Stimulated activated CD4-positive, alpha-beta T cell treated with anti-CD3 and anti-CD28 coated beads, TNF-alpha, amount 100 ng/mL, for 48 hours (primary cell): ENCODE results near the gene DAPK2.
"Not testable (repeated sequence)": the region's sequence is repeated elsewhere in the genome, so short reads cannot be mapped to it uniquely, and the experiment has no call there.

Experiments
- DNase-seq, 3 donors: peaks; one replicate each; pipeline ENCODE4 v3.0.0-alpha.2; 2020; ENCODE audit warnings: low read depth in 3 of 3

Gene DAPK2

DNA sequence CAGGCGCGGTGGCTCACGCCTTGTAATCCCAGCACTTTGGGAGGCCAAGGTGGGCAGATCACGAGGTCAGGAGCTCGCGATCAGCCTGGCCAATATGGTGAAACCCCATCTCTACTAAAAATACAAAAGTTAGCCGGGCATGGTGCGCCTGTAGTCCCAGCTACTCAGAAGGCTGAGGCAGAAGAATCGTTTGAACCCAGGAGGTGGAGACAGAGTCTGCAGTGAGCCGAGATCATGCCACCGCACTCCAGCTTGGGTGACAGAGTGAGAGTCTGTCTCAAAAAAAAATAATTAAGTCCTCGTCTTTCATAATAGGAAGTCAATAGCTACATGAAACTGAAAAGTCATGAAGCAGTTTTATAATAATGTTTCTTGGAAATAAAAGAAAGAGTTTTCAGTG, 7.4 kb upstream of the DAPK2 start:
- DNase-seq: not testable (repeated sequence)

DNA sequence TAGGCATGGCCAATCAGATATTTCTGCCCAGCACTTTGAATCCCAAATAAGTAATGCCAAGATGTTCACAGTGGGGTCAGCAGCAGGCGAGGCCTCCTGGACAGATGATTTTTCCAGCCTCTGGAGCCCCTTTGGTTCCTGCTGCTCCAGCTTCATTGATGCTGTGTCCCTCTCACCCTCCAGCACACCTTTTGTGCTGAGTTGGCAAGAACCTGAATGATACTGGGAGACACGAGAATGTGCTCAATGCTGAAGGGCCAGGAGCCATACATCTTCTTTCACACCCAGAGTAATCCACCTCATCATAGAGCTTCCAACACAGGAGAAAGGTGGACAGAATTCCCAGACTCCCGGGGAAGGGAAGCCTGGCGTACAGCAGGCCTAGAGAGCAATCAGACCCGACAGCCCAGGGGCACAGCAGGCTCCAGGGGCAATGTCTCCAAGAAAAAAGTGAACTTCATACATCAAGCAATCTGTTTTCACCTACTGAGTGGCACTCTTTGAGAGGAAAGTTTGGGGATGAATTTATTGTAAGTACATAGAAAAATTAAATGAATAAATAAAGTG, 6.7 kb upstream of the DAPK2 start:
- no peak for DNase-seq

DNA sequence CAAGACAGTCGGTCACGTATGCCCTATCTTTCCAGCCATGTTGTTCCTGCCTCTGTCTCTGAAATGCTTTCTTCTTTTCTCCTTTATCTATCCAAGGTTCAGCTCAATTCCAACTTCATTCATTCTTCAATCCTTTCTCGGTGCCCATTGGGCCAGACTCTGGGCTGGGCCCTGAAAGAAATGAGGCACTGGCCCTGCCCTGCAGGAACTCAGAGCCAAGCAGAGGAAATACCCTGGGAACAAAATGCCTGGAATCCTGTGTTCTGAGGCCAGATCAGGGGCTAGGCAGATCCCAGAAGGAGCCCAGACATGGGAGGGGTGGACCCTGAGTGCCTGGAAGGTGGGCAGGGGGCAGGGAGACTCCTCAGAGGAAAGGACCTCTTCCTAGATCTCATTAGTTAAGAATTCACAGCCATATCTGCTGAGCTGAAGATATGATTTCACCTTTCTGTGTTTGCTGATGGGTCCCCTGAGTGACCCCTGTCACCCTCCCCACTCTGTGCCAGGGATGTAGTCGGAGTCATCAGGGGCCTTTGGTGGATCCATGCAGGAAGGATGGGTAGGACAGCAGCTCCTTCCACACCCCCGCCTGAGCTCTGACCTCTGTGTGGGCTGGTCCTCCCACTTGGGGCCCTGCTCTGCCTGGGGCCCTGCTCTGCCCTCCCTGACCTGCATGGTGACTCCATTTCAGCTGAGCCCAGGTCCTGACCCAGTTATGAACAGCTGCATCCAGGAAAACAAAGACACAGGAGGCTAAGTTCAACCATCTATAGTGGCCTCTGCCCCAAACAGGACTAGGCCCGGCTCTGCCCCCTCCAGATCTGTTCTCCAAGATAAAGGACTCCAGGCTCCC, 5.3 kb upstream of the DAPK2 start:
- no peak for DNase-seq

DNA sequence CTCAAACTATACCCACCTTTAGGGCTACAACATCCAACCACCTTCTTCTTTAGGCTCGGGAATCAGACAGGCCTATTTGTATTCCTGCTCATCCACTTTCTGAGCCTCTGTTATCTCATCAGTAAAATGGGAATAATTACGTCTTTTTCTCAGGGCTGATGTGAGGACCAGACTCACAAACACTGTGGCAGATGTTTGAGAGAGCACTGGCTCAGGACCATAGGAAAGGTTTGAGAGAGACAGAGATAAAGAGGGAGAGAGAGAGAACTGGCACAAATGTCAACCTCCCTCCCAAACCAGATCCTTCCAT, 4.8 kb upstream of the DAPK2 start:
- DNase-seq: no peak

DNA sequence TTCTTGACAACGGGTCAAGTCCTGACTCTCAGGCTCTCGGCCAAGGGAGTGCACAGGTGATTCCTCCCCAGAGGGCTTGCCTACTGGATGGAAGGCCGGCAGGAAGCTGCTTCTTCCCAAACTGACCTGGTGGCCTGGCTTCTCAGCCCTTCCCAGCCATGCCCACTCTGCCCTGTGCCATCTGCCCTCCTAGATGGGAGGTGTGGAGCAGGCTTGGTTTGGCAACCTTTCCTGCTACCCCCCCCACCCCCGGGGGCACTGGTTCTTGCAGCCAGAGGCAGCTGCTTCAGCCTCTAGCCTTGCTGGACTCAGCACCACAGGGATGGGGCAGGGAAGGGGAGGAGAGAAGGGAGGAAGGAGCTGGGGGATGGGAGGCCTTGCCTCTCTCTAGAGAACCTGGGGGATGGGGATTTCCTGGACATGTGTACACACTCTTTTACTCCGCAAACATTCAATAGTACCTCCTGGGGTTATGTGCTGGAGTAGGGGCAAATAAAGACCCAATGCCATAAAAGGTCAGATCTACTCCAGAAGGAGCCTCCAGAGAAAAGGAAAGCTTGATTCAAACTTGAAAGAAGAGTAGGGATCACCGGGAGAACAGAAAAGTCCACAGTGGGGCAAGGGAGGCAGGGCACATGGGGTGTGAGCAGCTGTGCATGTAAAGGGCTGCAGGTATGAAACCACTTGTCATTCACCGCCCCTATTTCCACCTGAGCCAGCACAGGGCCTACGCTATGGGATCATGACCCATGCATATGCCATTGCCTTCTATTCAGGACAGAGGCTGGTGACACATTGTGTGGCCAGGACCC, 4.2 kb upstream of the DAPK2 start:
- DNase-seq: no peak

DNA sequence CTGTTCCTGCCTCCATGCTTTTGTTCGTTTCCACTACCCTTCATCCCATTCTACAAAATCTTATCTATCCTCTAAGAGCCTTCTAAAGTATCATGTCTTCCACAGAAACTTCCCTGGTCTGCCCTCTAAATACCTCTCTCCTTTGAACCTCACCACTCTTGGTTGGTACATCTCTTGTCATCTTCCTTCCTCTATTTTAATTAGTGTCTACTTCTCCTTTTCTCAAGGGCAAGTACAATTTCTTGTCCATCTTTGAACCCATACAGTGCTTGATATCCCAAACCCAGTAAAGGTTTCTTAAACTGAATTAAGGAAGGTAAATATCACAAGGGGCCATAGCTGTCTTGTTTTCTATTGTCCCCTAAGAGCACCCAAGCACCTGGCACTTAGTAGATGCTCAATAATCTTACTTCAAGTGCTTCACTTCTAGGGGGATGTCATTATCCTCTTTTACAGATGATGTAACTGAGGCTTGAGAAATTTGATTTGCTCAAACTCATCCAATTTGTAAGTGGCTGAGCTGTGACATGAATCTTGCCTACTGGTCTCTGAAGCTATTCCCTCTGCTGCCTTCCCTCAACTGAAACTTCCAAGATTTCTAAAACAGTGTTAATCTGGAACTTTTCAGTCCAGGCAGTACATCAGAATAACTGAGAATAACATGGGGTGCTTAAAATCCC, 2.6 kb upstream of the DAPK2 start:
- DNase-seq: no peak

DNA sequence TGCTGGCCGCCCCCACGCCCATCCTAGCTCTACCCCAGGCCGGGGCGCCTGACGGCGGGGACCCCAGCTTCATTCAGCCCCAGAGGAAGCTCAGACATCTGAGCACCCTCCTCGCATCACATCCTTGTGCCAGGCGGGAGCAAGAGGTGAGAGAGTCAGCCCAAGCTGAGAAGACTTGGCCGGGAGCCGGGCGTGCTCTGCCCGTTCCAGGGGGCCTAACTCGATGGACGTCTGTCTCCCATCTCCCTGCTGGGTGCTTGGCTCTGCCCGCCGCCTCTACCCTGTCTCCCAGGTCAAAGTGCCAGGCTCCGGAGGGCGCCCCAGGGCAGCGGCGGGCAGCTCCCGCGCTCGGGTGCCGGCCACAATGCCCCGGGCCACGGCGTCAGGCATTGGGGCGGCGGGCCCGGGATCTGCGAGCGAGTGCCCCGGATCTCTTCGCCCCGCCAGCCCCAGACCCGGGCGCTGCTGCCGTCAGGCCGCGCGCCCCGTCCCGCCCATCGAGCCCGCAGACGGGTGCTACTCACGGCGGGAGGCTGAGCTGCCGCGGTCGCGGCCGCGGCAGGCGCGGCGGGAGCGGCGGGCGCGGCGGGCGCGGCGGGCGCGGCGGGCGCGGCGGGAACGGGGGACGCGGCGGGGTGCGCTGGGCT, 388 bp downstream of the DAPK2 start:
- DNase-seq: no peak

DNA sequence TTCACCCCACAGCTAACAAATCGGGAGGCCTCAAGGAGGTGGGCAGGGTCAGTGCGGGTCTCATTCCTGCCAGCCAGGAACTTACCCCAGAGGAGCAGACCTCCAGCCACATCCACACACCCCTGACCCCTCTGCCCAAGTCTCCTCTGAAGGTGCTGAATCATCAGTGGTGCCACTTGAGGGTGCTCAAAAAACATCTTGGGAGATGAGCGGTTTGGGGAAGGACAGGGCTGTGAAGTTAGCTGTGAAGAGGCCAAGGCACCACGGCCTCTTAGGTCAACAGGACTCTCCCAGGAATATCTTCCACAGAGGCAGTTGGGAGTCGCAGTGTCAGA, 1.2 kb downstream of the DAPK2 start:
- no peak for DNase-seq

DNA sequence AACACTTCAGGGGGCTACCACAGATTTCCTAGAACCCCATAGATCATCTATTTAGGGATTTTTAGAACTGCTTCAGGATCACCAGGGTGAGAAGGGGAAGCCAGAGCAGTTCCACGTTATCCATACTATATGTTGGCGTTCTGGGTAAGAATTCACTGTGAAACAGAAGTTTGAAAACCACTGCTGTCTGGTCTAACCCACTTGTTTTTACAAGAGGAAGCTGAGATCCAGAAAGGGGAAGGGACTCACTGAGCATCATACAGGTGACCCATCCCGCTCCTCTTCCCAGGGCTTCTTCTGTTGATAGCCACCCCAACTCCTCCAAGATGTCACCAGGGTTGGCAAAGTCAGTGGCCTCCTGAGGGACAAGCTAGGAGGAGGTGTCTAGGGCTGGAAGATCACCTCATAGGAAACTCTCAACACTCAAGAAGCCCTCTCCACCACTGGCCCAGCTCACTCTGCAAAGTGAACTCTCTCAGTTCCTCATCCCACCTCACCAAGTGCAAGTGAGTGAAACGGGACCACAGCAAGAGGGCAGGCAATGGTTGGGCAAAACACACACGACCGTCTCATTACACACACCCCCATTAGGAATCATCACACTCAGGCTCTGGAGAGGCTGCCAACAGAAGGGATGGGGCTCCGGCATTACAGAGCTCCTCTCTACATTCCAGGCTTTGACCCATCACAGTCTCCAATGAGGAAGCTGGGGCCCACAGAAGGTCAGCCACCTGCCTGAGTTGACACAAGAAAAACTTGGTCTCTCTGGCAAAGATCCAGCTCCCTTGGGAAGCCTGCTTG, 1.8 kb downstream of the DAPK2 start:
- DNase-seq: no peak

DNA sequence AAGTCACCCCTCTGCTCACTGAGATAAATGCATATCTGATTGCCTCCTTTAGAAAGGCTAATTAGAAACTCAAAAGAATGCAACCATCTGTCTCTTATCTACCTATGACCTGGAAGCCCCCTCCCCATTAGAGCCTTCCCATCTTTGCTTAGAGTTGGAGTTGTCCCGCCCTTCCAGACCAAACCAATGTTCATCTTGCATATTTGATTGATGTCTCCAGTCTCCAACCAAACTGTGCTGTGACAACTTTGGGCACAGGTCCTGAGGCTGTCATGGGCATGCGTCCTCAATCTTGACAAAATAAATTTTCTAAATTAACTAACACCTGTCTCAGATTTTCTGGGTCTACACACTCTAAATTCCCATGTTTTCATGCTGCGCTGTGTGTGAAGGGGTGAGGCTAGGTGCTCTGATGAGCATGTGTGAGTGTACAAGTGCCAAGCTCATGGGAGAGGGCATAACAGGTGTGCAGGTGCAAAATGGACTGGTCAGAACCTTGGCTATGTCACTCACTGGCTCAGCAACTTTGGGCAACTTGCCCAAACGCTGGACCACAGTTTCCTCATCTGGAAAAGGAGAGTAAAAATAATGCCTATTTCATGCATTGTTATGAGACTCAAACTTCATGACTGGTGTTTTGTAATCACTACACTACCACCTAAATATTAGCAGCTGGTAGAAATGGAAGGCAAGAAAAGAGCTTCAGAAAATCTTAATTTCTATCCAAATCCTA, 7.2 kb downstream of the DAPK2 start:
- DNase-seq: no peak

DNA sequence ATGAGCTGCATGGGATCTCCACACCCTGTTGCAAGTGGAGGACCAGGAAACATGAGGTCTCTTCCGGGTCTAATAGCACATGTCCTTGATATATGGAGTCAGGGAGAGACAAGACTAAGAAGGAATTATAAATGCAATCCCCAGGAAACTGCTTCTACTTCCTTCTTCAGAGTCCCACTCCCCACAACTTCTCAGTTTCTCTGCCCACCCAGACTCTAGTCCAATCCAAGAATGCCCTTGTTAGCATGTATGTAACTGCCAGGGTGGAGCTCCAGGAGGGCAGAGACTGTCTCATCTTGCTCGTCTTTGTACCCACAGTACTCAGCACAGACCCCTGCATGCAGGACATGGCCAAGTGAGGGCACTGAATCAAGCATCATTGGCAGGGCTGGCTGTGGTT, 8.3 kb downstream of the DAPK2 start:
- DNase-seq: no peak

DNA sequence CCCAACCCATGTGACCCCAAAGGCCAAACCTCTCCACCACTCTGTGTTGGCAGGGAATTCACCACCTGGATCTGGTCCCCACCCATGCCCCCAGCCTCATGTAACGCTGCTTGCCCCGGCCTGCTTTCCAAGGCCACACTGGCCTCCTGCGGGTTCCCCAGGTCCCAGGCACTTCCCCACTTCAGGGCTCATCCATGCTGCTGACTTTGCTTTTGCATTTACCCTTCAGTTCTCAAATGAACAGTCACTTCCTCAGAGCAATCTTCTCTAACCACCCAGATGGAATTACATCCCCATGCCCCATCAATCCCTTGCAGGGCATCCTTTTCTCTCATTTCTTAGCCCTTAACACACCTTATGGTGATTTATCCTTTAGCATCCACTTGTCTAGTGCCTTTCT, 9.2 kb downstream of the DAPK2 start:
- no peak for DNase-seq

DNA sequence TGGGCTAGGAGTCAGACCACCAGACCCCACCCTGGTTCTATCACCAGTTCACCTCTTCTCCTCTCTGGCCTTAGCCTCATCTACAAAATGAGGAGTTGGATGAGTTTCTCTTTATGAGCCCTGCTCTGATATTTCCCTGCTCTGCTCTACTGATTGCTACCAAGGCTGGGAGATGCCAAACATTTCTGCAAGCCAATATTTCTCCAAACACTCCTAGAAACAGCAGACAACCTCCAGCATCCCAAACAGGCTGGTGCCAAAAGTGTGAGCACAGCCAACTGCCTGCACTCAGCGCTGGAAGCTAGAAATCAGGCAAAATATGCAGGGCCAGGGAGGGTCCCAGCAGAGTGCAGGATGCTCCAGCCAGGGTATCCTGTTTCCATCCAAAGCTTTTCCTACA, 10.8 kb downstream of the DAPK2 start:
- no peak for DNase-seq

DNA sequence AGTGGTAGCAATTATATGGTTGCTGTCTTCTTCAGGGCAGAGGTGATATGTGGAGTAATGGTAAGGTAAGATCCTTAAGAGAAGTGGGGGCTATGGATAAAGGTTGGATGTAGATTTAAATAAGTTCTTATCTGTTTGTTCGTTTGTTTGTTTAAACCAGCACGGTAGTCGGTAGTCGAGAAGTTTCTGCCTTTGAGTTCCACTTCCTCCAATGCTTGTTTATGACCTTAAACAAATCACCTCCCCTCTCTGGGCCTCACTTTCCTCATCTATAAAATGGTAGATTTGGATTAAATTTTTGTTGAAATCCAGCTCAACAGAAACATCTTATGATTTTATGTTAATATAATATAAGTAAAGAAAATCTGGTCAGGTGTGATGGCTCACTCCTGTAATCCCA, 11.8 kb downstream of the DAPK2 start:
- DNase-seq: no peak

DNA sequence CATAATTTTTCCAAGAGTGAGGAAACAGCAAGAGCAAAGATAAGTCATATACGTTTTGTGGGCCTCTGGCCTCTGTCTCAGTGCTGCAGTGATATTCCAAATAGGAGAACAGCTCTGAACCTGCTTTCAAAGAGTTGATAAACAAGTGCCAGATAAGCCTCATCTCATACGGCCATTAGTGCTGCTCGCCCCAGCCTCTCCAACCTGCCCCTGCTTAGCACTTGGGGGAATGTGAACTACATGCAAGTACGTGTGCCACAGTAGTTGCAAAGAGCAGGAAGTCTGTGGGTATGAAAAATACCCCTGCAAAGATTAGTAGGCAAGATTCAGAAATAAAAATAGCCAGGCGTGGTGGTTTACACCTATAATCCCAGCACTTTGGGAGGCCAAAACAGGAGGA, 14.0 kb downstream of the DAPK2 start:
- DNase-seq: no peak

DNA sequence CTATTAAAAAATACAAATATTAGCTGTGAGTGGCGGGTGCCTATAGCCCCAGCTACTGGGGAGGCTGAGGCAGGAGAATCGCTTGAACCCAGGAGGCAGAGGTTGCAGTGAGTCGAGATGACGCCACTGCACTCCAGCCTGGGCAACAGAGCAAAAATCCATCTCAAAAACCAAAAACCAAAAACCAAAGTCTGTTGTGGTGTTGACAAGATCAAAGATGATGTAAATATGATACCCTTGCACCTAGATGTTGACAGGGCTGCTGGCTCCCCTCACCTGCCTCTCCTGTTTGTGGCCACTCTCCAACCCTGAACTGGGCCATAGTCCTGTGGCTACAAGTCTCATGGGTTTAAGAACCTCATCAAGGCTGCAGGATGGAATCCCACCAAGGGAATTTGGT, 16.2 kb downstream of the DAPK2 start:
- no peak for DNase-seq

DNA sequence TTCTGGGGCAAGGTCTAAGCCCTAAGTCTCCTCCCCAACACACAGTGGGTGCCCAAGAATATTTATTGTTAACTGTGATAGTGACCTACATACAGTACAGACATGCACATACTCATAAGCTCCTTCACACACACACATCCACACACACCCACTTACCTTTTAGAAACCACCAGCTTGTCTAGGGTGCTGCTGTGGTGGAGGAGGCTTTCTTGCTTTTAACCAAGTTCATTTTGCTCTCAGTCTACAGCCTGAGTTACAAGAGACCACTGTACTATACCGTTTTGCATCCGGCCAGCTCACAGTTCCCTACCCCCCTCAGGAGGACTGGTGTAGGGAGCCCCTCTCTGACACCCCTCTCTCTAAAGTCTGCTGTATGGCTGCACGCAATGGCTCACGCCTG, 16.7 kb downstream of the DAPK2 start:
- no peak for DNase-seq

DNA sequence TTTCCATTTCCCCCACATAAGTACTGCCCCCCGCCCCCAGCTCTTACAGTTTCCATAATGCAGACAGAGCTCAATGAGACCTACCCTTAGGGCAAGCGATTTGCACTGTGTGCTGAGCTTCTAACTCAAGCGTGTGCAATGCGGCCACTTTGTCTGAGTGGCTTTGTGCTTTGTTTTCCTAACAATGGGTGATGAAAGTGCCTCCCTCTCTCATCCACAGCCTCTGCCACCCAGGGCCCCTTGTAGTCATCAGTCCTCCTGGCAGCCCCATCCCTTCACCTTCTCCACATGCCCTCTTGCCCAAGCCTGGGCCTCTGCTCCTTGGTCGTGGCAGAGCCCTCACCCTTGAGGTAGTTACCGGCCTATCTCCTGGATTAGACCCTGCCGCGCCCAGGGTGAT, 17.2 kb downstream of the DAPK2 start:
- no peak for DNase-seq

DNA sequence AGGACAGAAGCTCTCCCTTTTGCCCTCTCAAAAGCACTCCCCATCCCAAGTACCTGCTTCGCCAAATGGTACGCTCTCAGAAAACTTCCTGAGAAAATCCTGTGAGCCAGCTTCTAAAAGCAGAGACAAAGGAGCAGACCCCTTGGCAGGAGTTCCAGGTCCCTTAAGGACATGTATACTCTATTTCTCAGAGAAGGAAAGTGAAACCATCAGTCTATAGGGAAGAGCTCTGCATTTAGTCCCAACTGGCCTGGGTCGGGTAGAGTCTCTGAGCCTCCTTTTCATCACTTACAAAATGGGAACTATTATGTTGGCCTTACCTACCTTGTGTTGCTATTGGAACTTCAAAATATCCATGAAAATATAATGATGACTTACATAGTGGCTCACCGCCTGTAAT, 19.7 kb downstream of the DAPK2 start:
- DNase-seq: no peak

DNA sequence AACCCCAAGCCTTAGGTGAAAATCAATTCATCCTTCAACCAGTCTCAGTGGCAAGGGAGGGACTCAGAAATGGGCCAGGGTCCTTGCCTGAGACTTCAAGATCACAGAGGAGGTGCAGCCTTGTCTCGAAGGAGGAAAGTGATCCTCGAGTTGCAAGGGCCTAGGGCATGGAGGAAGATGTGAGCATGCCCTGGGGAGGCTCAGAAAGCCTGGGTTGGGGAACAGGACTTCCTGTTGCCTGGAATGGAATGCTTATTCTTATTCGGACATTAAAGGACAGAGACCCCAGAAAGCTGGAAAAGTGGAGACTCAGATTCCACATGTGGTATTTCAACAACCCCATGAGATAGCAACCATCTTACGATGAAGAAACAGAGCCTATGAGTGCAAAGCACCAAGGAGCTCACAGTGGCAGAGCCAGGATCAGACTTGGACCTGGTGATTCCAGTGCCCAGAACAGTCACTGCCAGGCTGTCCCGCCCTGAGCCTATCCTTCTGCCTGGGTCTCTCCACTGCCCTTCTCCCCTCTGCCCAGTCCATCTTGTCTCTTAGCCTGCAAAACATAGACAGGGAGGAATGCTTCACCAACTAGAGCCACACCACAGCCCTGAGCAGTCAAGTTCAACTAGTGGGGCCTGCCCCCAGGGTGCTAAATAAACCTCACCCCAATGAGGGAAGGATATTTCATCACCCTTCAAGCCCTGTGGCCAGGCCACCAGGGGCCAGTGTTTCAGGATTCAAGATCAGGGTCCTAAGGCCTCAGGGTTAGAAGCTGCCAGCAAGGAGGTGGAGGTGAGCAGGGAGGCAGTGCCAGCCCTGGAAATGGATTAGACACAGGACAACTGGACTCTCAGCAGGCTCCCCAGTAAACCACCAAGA, 21.9 kb downstream of the DAPK2 start:
- no peak for DNase-seq
